ENCODE measurements around the gene AGBL2. TPM values are rescaled to one million over a fixed set of nuclear protein-coding genes. Genes with fewer than 3 reads are reported as not detected.
"Not testable (repeated sequence)": the region's sequence is repeated elsewhere in the genome, so short reads cannot be mapped to it uniquely, and the experiment has no call there.

Gene AGBL2
- total RNA-seq, 5 donors from 2014 or later (not counting 1 experiment from before 2014, with no cell fraction given) = 6.0 to 10.4 (median 8.8) TPM

DNA sequence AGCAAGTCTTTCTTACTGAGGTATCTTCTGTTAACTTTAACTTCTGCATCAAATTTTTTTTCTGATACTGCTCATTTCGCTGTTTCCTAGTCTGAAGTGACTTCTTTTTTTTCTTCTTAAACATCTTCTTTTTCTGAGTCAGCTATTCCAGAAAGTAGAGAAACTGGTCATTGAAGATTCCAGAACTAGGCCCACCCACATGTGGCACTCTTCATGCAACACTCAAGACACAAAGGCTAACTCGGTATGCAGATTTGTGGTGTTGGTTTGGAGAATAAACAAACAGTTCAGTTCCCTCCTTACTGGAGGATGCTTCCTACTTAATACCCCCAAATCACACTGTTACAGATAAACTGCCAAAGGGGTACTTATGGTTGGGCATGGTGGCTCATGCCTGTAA, 47.6 kb downstream of the AGBL2 start:
- Mint-ChIP-seq H3K4me3 (no peak overlapping the region), H3K27me3 (no peaks in the 10 kb centered on the region), H3K36me3 (no peaks in the 10 kb centered on the region), H3K9me3 (no peaks in the 10 kb centered on the region), H3K27ac (no peak overlapping the region), H3K4me1 (peaks cover 0 to 3% (median 0%) of the 10 kb centered on the region in 3 donors)
- no peaks in the 10 kb centered on the region for H3K9me3 ChIP-seq
- POLR2A ChIA-PET = no interaction called here
- no peaks in the 10 kb centered on the region for H3K27me3 ChIP-seq (replicated peaks in 1 of 2; ENCODE audit: control insufficient read depth in 2 of 2, extremely low read depth in 1 of 2, insufficient read depth in 2 of 2, low read length in 1 of 2)
- no peaks in the 10 kb centered on the region for H3K4me1 ChIP-seq (ENCODE audit: control insufficient read depth in 1 of 2, extremely low read depth in 1 of 2, insufficient read depth in 2 of 2, low read length in 2 of 2)
- no peaks in the 10 kb centered on the region for H3K36me3 ChIP-seq (ENCODE audit: control insufficient read depth in 2 of 2, extremely low read depth in 1 of 2, insufficient read depth in 1 of 2, low read length in 1 of 2)
- CTCF ChIA-PET = no interaction called here
- no peak overlapping the region for H3K4me3 ChIP-seq (ENCODE audit: control insufficient read depth in 1 of 2, extremely low read depth in 1 of 2, low read length in 1 of 2)
- WGBS (ENCODE audit: insufficient coverage) = 86% methylated on average over 1 of the region's 2 CpGs
- DNase-seq (no peak), ATAC-seq (replicated peaks in 1 of 4) (no peak)
- H3K27ac ChIP-seq (ENCODE audit: low read length) = no peak overlapping the region

DNA sequence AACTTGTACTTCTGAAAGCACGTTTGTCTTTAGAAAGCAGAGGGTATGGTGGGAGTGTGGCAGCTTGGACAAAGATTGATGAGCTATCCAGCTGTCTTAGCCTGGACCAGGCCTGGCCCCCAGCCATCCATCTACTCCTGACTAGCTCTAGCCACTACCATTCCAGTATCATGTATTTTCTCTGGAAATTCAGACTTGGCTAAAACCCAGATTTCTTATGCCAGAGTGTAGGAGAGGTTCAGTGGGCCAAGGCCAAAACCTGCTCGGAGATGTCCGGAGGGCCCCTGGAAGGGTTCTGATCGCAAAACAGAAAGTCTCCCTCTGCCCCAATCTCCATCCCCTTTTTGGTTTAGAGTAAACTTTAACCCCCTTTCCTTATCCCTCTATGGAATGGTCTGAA, 48.0 kb downstream of the AGBL2 start:
- Mint-ChIP-seq H3K4me3 (no peak overlapping the region), H3K27me3 (no peaks in the 10 kb centered on the region), H3K9me3 (no peaks in the 10 kb centered on the region), H3K27ac (no peak overlapping the region), H3K36me3 (no peaks in the 10 kb centered on the region), H3K4me1 (peaks cover 0 to 3% (median 0%) of the 10 kb centered on the region in 3 donors)
- ATAC-seq (replicated peaks in 1 of 4) (no peak), DNase-seq (no peak)
- Histone ChIP-seq H3K4me1 (ENCODE audit: control insufficient read depth in 1 of 2, extremely low read depth in 1 of 2, insufficient read depth in 2 of 2, low read length in 2 of 2) (no peaks in the 10 kb centered on the region), H3K9me3 (no peaks in the 10 kb centered on the region), H3K27ac (ENCODE audit: low read length) (no peak overlapping the region), H3K27me3 (replicated peaks in 1 of 2; ENCODE audit: control insufficient read depth in 2 of 2, extremely low read depth in 1 of 2, insufficient read depth in 2 of 2, low read length in 1 of 2) (no peaks in the 10 kb centered on the region), H3K4me3 (ENCODE audit: control insufficient read depth in 1 of 2, extremely low read depth in 1 of 2, low read length in 1 of 2) (no peak overlapping the region), H3K36me3 (ENCODE audit: control insufficient read depth in 2 of 2, extremely low read depth in 1 of 2, insufficient read depth in 1 of 2, low read length in 1 of 2) (no peaks in the 10 kb centered on the region)
- ChIA-PET POLR2A (no interaction called here), CTCF (no interaction called here)
- WGBS (ENCODE audit: insufficient coverage) = no CpG with 5 or more reads among the region's 4 CpGs

DNA sequence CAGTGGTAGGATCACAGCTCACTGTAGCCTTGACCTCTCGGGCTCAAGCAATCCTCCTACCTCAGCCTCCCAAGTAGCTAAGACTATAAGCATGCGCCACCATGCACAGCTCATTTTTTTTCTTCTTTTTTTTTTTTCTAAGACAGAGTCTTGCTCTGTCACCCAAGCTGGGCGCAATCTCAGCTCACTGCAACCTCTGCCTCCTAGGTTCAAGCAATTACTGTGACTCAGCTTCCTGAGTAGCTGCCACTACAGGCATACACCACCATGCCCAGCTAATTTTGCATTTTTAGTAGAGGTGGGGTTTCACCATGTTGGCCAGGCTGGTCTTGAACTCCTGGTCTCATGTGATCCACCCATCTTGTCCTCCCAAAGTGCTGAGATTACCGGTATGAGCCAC, 50.2 kb downstream of the AGBL2 start:
- ATAC-seq (replicated peaks in 1 of 4); H3K4me1 ChIP-seq (ENCODE audit: control insufficient read depth in 1 of 2, extremely low read depth in 1 of 2, insufficient read depth in 2 of 2, low read length in 2 of 2); H3K9me3 ChIP-seq; POLR2A ChIA-PET; H3K27ac ChIP-seq (ENCODE audit: low read length); H3K27me3 Mint-ChIP-seq; H3K27ac Mint-ChIP-seq; H3K36me3 Mint-ChIP-seq; DNase-seq; H3K4me3 Mint-ChIP-seq; H3K4me1 Mint-ChIP-seq; H3K4me3 ChIP-seq (ENCODE audit: control insufficient read depth in 1 of 2, extremely low read depth in 1 of 2, low read length in 1 of 2); H3K9me3 Mint-ChIP-seq; H3K36me3 ChIP-seq (ENCODE audit: control insufficient read depth in 2 of 2, extremely low read depth in 1 of 2, insufficient read depth in 1 of 2, low read length in 1 of 2); H3K27me3 ChIP-seq (replicated peaks in 1 of 2; ENCODE audit: control insufficient read depth in 2 of 2, extremely low read depth in 1 of 2, insufficient read depth in 2 of 2, low read length in 1 of 2): not testable (repeated sequence)
- WGBS (ENCODE audit: insufficient coverage) = 86% methylated on average over 2 of the region's 4 CpGs
- CTCF ChIA-PET = interaction anchor here in 1 of 2 donors (0.7 kb wide), 1 partner anchor 10 kb away, joined by 3 read pairs; no protein-coding TSS in a partner anchor

DNA sequence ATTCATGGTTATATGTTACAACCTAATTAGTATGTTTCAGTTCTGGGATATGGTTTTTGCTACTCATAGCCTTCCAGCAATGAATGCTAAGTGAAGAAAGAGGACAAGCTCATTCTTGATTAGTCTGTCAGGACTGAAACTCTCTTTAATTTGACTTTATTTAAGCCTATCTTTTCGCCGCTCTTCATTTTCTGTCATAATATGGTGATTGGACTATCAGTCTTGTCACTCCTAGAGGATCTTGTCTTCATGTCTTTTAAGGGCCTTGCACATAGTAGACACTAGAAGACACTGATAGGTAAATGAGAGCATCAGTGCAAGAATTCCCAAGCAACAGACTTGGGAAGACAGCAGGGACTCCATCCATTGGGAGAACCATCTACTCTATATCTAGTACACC, 53.9 kb downstream of the AGBL2 start:
- DNase-seq (no peak), ATAC-seq (replicated peaks in 1 of 4) (no peak)
- H3K27ac ChIP-seq (ENCODE audit: low read length) = no peak overlapping the region
- Mint-ChIP-seq H3K9me3 (no peaks in the 10 kb centered on the region), H3K36me3 (no peaks in the 10 kb centered on the region), H3K27me3 (no peaks in the 10 kb centered on the region), H3K27ac (no peak overlapping the region), H3K4me1 (peaks cover 0 to 3% (median 0%) of the 10 kb centered on the region in 3 donors), H3K4me3 (no peak overlapping the region)
- no peaks in the 10 kb centered on the region for H3K36me3 ChIP-seq (ENCODE audit: control insufficient read depth in 2 of 2, extremely low read depth in 1 of 2, insufficient read depth in 1 of 2, low read length in 1 of 2)
- CTCF ChIA-PET = no interaction called here
- H3K27me3 ChIP-seq (replicated peaks in 1 of 2; ENCODE audit: control insufficient read depth in 2 of 2, extremely low read depth in 1 of 2, insufficient read depth in 2 of 2, low read length in 1 of 2) = peaks cover 0 to 3% of the 10 kb centered on the region in 2 experiments
- no peaks in the 10 kb centered on the region for H3K4me1 ChIP-seq (ENCODE audit: control insufficient read depth in 1 of 2, extremely low read depth in 1 of 2, insufficient read depth in 2 of 2, low read length in 2 of 2)
- POLR2A ChIA-PET = interaction anchor here in 1 of 2 donors (0.7 kb wide), 1 partner anchor 149 kb away, joined by 3 read pairs; no protein-coding TSS in a partner anchor
- H3K4me3 ChIP-seq (ENCODE audit: control insufficient read depth in 1 of 2, extremely low read depth in 1 of 2, low read length in 1 of 2) = no peak overlapping the region
- H3K9me3 ChIP-seq = no peaks in the 10 kb centered on the region
- no CpG with 5 or more reads among the region's 2 CpGs for WGBS (ENCODE audit: insufficient coverage)

DNA sequence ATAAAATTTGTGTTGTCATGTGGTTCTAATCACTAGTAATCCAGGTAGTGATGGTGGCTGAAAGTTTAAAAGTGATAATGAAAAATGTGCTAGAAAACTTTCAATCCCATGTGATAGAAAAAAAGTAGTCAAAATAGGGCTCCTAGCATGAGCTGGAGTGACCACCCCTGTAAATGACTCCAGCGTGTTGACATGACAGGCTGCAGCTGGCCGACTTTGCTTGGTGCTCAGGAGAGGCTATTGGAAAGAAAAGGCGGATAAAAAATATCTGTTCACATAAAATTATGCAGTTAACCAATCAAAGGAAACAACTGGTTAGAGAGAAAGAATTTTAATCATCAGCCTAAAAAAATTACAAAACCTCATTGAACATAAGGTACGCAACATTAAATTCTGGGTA, 55.9 kb downstream of the AGBL2 start:
- no peaks in the 10 kb centered on the region for H3K9me3 ChIP-seq
- Mint-ChIP-seq H3K27me3 (no peaks in the 10 kb centered on the region), H3K36me3 (no peaks in the 10 kb centered on the region), H3K4me1 (peaks cover 0 to 3% (median 0%) of the 10 kb centered on the region in 3 donors), H3K27ac (no peak overlapping the region), H3K9me3 (no peaks in the 10 kb centered on the region), H3K4me3 (no peak overlapping the region)
- ATAC-seq (replicated peaks in 1 of 4) (no peak), DNase-seq (no peak)
- WGBS (ENCODE audit: insufficient coverage) = no CpG with 5 or more reads among the region's 4 CpGs
- H3K4me3 ChIP-seq (ENCODE audit: control insufficient read depth in 1 of 2, extremely low read depth in 1 of 2, low read length in 1 of 2) = no peak overlapping the region
- H3K36me3 ChIP-seq (ENCODE audit: control insufficient read depth in 2 of 2, extremely low read depth in 1 of 2, insufficient read depth in 1 of 2, low read length in 1 of 2) = no peaks in the 10 kb centered on the region
- POLR2A ChIA-PET = no interaction called here
- no peak overlapping the region for H3K27ac ChIP-seq (ENCODE audit: low read length)
- H3K27me3 ChIP-seq (replicated peaks in 1 of 2; ENCODE audit: control insufficient read depth in 2 of 2, extremely low read depth in 1 of 2, insufficient read depth in 2 of 2, low read length in 1 of 2) = peaks cover 0 to 4% of the 10 kb centered on the region in 2 experiments
- CTCF ChIA-PET = no interaction called here
- H3K4me1 ChIP-seq (ENCODE audit: control insufficient read depth in 1 of 2, extremely low read depth in 1 of 2, insufficient read depth in 2 of 2, low read length in 2 of 2) = no peaks in the 10 kb centered on the region

DNA sequence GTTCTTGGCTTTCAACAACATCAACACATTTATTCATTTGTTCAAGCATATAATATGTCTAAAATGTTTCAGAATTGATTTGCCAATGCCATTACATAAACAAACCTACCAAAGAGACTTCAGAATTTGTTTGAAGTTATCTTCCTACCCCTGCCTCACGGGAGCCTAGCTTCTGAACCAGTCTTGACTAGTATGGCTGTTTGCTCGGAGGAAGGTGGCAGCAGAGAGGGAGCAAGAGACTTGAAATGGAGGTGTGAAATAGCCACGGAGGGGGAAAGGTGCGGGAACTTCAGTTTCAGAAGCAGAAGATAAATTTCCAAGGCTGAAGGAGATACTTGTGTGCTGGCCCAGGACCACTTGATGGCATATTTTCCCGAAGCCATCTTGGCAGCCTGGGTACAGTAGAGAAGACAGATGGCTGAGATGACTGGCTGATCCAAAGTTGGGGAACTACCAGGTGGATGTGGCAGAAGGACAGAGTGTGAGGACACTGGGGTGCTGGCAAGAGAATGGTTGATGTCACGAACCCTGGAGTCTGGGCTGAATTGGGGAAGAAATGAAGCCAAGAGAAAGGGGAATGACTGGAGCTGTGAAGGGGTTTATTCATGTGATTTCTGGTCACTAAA, 58.8 kb downstream of the AGBL2 start:
- H3K27ac ChIP-seq (ENCODE audit: low read length) = no peak overlapping the region
- no peak overlapping the region for H3K4me3 ChIP-seq (ENCODE audit: control insufficient read depth in 1 of 2, extremely low read depth in 1 of 2, low read length in 1 of 2)
- no peaks in the 10 kb centered on the region for H3K4me1 ChIP-seq (ENCODE audit: control insufficient read depth in 1 of 2, extremely low read depth in 1 of 2, insufficient read depth in 2 of 2, low read length in 2 of 2)
- Mint-ChIP-seq H3K4me1 (no peaks in the 10 kb centered on the region), H3K36me3 (no peaks in the 10 kb centered on the region), H3K9me3 (peaks cover 0 to 12% (median 2%) of the 10 kb centered on the region in 3 donors), H3K27ac (no peak overlapping the region), H3K27me3 (no peaks in the 10 kb centered on the region), H3K4me3 (no peak overlapping the region)
- H3K9me3 ChIP-seq = no peaks in the 10 kb centered on the region
- DNase-seq (no peak), ATAC-seq (replicated peaks in 1 of 4) (no peak)
- no peaks in the 10 kb centered on the region for H3K36me3 ChIP-seq (ENCODE audit: control insufficient read depth in 2 of 2, extremely low read depth in 1 of 2, insufficient read depth in 1 of 2, low read length in 1 of 2)
- CTCF ChIA-PET = interaction anchor here in 1 of 2 donors (0.7 kb wide), 1 partner anchor 10 kb away, joined by 3 read pairs; no protein-coding TSS in a partner anchor
- peaks cover 0 to 4% of the 10 kb centered on the region in 2 experiments for H3K27me3 ChIP-seq (replicated peaks in 1 of 2; ENCODE audit: control insufficient read depth in 2 of 2, extremely low read depth in 1 of 2, insufficient read depth in 2 of 2, low read length in 1 of 2)
- 79% methylated on average over 5 of the region's 6 CpGs for WGBS (ENCODE audit: insufficient coverage)
- POLR2A ChIA-PET = no interaction called here

Data from T-cell (primary cell).